Neuronal stem cell (in vitro differentiated cells): ENCODE data around the gene CACNA1I.

Source experiments
- DNase-seq: peaks from one replicate; pipeline ENCODE4 v3.0.0-alpha.2; 2013; ENCODE audit warnings: low spot score
- H2AFZ ChIP-seq: one replicate; pipeline ENCODE4 v1.6.1; 2013; ENCODE audit warnings: mild to moderate bottlenecking, low read length, inconsistent platforms
- H2AK5ac ChIP-seq: 2 replicates; pipeline ENCODE4 v1.6.1; 2013; ENCODE audit warnings: low read depth, mild to moderate bottlenecking, inconsistent platforms, low read length, moderate library complexity, mixed read lengths
- H2BK120ac ChIP-seq: 2 replicates; pipeline ENCODE4 v1.6.1; 2013; ENCODE audit warnings: low read depth, mild to moderate bottlenecking, inconsistent platforms, low read length, moderate library complexity, mixed read lengths
- H2BK12ac ChIP-seq: one replicate; pipeline ENCODE4 v1.6.1; 2013; ENCODE audit warnings: low read length, inconsistent platforms
- H2BK15ac ChIP-seq: 2 replicates; pipeline ENCODE4 v1.6.1; 2013; ENCODE audit warnings: mild to moderate bottlenecking, low read length, inconsistent platforms, mixed read lengths
- H2BK5ac ChIP-seq: one replicate; pipeline ENCODE4 v1.6.1; 2013; ENCODE audit warnings: inconsistent platforms, mild to moderate bottlenecking, low read length, moderate library complexity
- H3K14ac ChIP-seq: one replicate; pipeline ENCODE4 v1.6.1; 2013; ENCODE audit warnings: low read length, inconsistent platforms
- H3K18ac ChIP-seq: 2 replicates; pipeline ENCODE4 v1.6.1; 2013; ENCODE audit warnings: low read length, inconsistent platforms
- H3K23ac ChIP-seq: 2 replicates; pipeline ENCODE4 v1.6.1; 2013; ENCODE audit warnings: low read depth, mild to moderate bottlenecking, mixed read lengths, low read length, inconsistent platforms; ENCODE audit not compliant: poor library complexity
- H3K27ac ChIP-seq: replicated peaks from 3 replicates; pipeline ENCODE4 v1.5.1; 2013; ENCODE audit warnings: low read length, inconsistent platforms
- H3K27me3 ChIP-seq, 3 experiments: 2 replicates each; pipeline ENCODE4 v1.6.1; 2013; ENCODE audit warnings: low read length in 3 of 3, mild to moderate bottlenecking in 2 of 3, inconsistent platforms in 1 of 3, low read depth in 1 of 3, mixed read lengths in 1 of 3, moderate library complexity in 1 of 3; ENCODE audit not compliant: control insufficient read depth in 3 of 3, insufficient read depth in 3 of 3
- H3K36me3 ChIP-seq, 2 donors: replicated peaks in 1 of 2; 2 replicates each; pipeline ENCODE4 v1.6.1; 2013; ENCODE audit warnings: low read length in 2 of 2; ENCODE audit not compliant: control insufficient read depth in 2 of 2, insufficient read depth in 2 of 2
- H3K4ac ChIP-seq: 2 replicates; pipeline ENCODE4 v1.6.1; 2013; ENCODE audit warnings: inconsistent platforms, mild to moderate bottlenecking, low read length, moderate library complexity
- H3K4me1 ChIP-seq, 2 donors: 1 replicate in 1 of 2; 2 replicates in 1 of 2; pipeline ENCODE4 v1.6.1; 2013; ENCODE audit warnings: low read length in 2 of 2, low read depth in 1 of 2; ENCODE audit not compliant: control insufficient read depth in 2 of 2, insufficient read depth in 1 of 2
- H3K4me2 ChIP-seq: one replicate; pipeline ENCODE4 v1.6.1; 2013; ENCODE audit warnings: mild to moderate bottlenecking, low read length, inconsistent platforms; ENCODE audit not compliant: insufficient read depth, poor library complexity, severe bottlenecking
- H3K4me3 ChIP-seq, 2 donors: 2 replicates each; pipeline ENCODE4 v1.5.1; 2013; ENCODE audit warnings: low read length in 2 of 2, mild to moderate bottlenecking in 2 of 2, inconsistent platforms in 1 of 2, moderate library complexity in 1 of 2
- H3K79me1 ChIP-seq: one replicate; pipeline ENCODE4 v1.6.1; 2013; ENCODE audit warnings: low read depth, mild to moderate bottlenecking, inconsistent platforms, low read length, moderate library complexity
- H3K9ac ChIP-seq: one replicate; pipeline ENCODE4 v1.6.1; 2013; ENCODE audit warnings: mild to moderate bottlenecking, low read depth, low read length, inconsistent platforms; ENCODE audit not compliant: poor library complexity
- H3K9me3 ChIP-seq, 2 donors: replicated peaks in 1 of 2; 2 replicates each; pipeline versions ENCODE3 to v1.6.1; 2013; ENCODE audit warnings: low read length in 2 of 2, mild to moderate bottlenecking in 2 of 2, inconsistent platforms in 1 of 2, low read depth in 1 of 2, mixed read lengths in 1 of 2, moderate library complexity in 1 of 2; ENCODE audit not compliant: control insufficient read depth in 2 of 2, insufficient read depth in 1 of 2
- H4K8ac ChIP-seq: one replicate; pipeline ENCODE4 v1.6.1; 2013; ENCODE audit warnings: low read depth, mild to moderate bottlenecking, inconsistent platforms, low read length, moderate library complexity
- H4K91ac ChIP-seq: one replicate; pipeline ENCODE4 v1.6.1; 2013; ENCODE audit warnings: low read length, low read depth, mild to moderate bottlenecking, inconsistent platforms; ENCODE audit not compliant: poor library complexity
- WGBS, 2 donors: extraction: QIAGEN DNeasy Blood & Tissue Kit; methylation state at CpG; one replicate each; pipeline ENCODE4 v1.1.7; 2013; ENCODE audit warnings: missing lambda C conversion rate in 2 of 2, mixed read lengths in 1 of 2; ENCODE audit not compliant: insufficient read length in 2 of 2, insufficient replicate concordance in 1 of 2; ENCODE audit errors: extremely low coverage in 2 of 2; 5-methylcytosine and 5-hydroxymethylcytosine counted together

The CACNA1I gene

DNA sequence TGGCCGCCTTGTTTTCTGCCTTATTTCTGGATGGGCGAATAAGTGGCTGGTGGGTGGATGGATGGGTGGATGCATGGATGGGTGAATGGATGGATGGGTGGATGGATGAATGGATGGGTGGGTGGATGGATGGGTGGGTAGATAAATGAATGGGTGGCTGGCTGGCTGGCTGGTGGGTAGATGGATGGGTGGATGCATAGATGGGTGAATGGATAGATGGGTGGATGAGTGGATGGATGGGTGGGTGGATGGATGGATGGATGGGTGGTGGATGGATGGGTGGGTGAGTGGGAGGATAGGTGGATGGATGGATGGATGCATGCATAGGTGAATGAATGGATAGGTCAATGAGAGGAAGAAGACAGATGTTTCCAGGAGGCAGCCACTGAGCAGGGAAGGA is 98.9 kb downstream of the CACNA1I start:
- WGBS, 2 donors, result no CpG with 5 or more reads among the region's 2 CpGs
- no peak overlapping the region for H2BK12ac ChIP-seq
- no peak for DNase-seq
- no peaks in the 10 kb centered on the region for H3K79me1 ChIP-seq
- peaks cover 0 to 9% of the 10 kb centered on the region in 2 donors for H3K4me1 ChIP-seq
- peaks cover 10 to 22% of the 10 kb centered on the region in 2 donors for H3K9me3 ChIP-seq
- H4K8ac ChIP-seq, result no peak overlapping the region
- H3K36me3 ChIP-seq, result no peaks in the 10 kb centered on the region
- H3K27ac ChIP-seq, result no peak overlapping the region
- no peak overlapping the region for H2AK5ac ChIP-seq
- H4K91ac ChIP-seq, result no peak overlapping the region
- H2AFZ ChIP-seq, result no peak overlapping the region
- no peak overlapping the region for H3K9ac ChIP-seq
- H3K14ac ChIP-seq, result no peak overlapping the region
- no peak overlapping the region for H3K23ac ChIP-seq
- H3K18ac ChIP-seq, result no peak overlapping the region
- H3K4me2 ChIP-seq, result no peak overlapping the region
- peaks cover 0 to 11% (median 3%) of the 10 kb centered on the region in 3 experiments for H3K27me3 ChIP-seq
- H2BK15ac ChIP-seq, result no peak overlapping the region
- no peak overlapping the region for H3K4ac ChIP-seq
- H3K4me3 ChIP-seq, result no peak overlapping the region
- no peak overlapping the region for H2BK5ac ChIP-seq
- H2BK120ac ChIP-seq, result no peak overlapping the region

DNA sequence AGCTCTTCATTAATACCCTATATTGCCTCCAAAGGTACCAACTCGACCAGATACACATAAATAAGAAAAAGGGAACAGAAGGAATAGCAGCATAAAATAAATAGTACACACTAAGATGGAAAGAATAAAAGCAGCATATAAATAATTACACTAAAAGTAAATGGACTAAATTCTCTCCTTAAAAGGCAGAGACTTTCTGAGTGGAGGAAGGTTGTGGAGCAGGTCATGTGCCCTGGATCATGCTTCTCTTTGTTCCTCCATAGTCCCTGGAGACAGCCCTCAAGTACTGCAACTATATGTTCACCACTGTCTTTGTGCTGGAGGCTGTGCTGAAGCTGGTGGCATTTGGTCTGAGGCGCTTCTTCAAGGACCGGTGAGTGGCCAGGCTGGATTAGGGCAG is 101.4 kb downstream of the CACNA1I start:
- Histone ChIP-seq H3K4ac (no peak overlapping the region), H2BK12ac (no peak overlapping the region), H3K4me2 (no peak overlapping the region), H4K91ac (no peak overlapping the region), H3K4me1 (peaks cover 0 to 4% of the 10 kb centered on the region in 2 donors), H3K9ac (no peak overlapping the region), H3K23ac (no peak overlapping the region), H3K18ac (no peak overlapping the region), H2BK15ac (no peak overlapping the region), H3K36me3 (no peaks in the 10 kb centered on the region), H3K27ac (no peak overlapping the region), H2BK120ac (no peak overlapping the region), H2AK5ac (no peak overlapping the region), H4K8ac (no peak overlapping the region), H3K79me1 (no peaks in the 10 kb centered on the region), H2BK5ac (no peak overlapping the region), H3K4me3 (no peak overlapping the region), H3K9me3 (peaks cover 10 to 22% of the 10 kb centered on the region in 2 donors), H3K27me3 (peaks cover 0 to 17% (median 0%) of the 10 kb centered on the region in 3 experiments), H3K14ac (no peak overlapping the region), H2AFZ (no peak overlapping the region)
- WGBS, 2 donors, result no CpG with 5 or more reads among the region's 3 CpGs
- no peak for DNase-seq

DNA sequence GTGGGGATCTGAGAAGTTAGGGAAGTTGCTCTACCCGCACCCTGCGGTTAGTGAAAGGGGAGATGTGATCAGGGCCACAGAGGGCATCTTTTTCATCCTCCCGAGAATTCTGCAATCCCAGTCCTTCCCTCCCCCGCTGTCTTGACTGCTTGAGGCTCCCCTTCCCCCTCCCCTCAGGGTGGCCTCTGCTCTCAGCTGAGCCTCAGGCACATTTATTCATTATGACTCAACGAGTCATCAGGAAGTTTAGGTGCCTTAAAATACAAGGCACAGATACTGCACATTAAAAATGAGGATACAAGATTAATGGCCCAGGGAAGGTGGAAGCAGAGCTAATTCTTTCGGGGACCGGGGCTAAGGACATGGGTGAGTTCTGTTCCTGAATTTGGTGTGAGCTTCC is 104.0 kb downstream of the CACNA1I start:
- Histone ChIP-seq H3K18ac (no peak overlapping the region), H2AK5ac (peak overlapping the region; percentile 49), H3K9ac (no peak overlapping the region), H3K4me2 (no peak overlapping the region), H3K27ac (no peak overlapping the region), H2BK120ac (no peak overlapping the region), H4K8ac (no peak overlapping the region), H2AFZ (no peak overlapping the region), H3K79me1 (no peaks in the 10 kb centered on the region), H3K9me3 (peaks cover 10 to 21% of the 10 kb centered on the region in 2 donors), H4K91ac (no peak overlapping the region), H3K4ac (no peak overlapping the region), H2BK5ac (no peak overlapping the region), H2BK15ac (no peak overlapping the region), H3K27me3 (peaks cover 0 to 17% (median 0%) of the 10 kb centered on the region in 3 experiments), H3K23ac (no peak overlapping the region), H2BK12ac (no peak overlapping the region), H3K4me1 (peaks cover 0 to 4% of the 10 kb centered on the region in 2 donors), H3K4me3 (no peak overlapping the region), H3K14ac (no peak overlapping the region), H3K36me3 (no peaks in the 10 kb centered on the region)
- no peak for DNase-seq
- WGBS, 2 donors, result no CpG with 5 or more reads among the region's 7 CpGs

DNA sequence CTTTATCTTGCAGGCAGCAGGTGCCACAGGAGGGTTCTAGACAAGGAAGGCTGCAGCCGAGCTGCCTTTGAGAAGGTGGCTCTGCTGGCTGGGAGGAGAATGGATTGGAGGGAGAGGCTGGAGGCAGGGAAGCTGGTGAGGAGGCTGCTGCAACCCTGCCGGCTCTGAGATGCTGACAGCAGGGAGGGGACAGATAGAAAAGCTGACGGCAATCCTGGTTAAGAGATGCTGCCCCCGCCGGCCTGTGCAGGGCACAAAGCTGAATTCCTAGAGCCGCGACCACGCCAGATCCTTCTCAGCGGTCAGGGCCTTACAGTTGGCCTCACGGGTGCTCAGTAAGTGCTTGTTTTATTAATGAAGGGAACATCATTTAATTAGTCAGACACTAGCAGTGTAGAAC is 105.4 kb downstream of the CACNA1I start:
- no peak overlapping the region for H3K23ac ChIP-seq
- no peak overlapping the region for H2BK120ac ChIP-seq
- WGBS, 2 donors, result no CpG with 5 or more reads among the region's 10 CpGs
- no peak overlapping the region for H3K27ac ChIP-seq
- H3K14ac ChIP-seq, result no peak overlapping the region
- H3K4ac ChIP-seq, result no peak overlapping the region
- no peak overlapping the region for H2AFZ ChIP-seq
- H2BK5ac ChIP-seq, result no peak overlapping the region
- H3K27me3 ChIP-seq, result peaks cover 0 to 17% (median 0%) of the 10 kb centered on the region in 3 experiments
- no peak overlapping the region for H3K4me2 ChIP-seq
- H3K4me1 ChIP-seq, result peaks cover 0 to 4% of the 10 kb centered on the region in 2 donors
- H2BK15ac ChIP-seq, result no peak overlapping the region
- H3K79me1 ChIP-seq, result no peaks in the 10 kb centered on the region
- no peak overlapping the region for H3K9ac ChIP-seq
- DNase-seq, result no peak
- no peak overlapping the region for H2AK5ac ChIP-seq
- peak overlapping the region; percentile 3 for H3K18ac ChIP-seq
- H2BK12ac ChIP-seq, result no peak overlapping the region
- H4K91ac ChIP-seq, result no peak overlapping the region
- H3K4me3 ChIP-seq, result no peak overlapping the region
- no peak overlapping the region for H4K8ac ChIP-seq
- H3K9me3 ChIP-seq, result peaks cover 10 to 19% of the 10 kb centered on the region in 2 donors
- no peaks in the 10 kb centered on the region for H3K36me3 ChIP-seq
